Stimulated activated CD8-positive, alpha-beta memory T cell treated with anti-CD3 and anti-CD28 coated beads, Interleukin-12 subunit alpha, Interleukin-12 subunit beta, amount 100 ng/mL, for 4 hours (primary cell): ENCODE results near the gene KEAP1.

Experiments
- DNase-seq: peaks from one replicate; pipeline ENCODE4 v3.0.0-alpha.2; 2020; ENCODE audit warnings: low read depth

The KEAP1 gene

DNA sequence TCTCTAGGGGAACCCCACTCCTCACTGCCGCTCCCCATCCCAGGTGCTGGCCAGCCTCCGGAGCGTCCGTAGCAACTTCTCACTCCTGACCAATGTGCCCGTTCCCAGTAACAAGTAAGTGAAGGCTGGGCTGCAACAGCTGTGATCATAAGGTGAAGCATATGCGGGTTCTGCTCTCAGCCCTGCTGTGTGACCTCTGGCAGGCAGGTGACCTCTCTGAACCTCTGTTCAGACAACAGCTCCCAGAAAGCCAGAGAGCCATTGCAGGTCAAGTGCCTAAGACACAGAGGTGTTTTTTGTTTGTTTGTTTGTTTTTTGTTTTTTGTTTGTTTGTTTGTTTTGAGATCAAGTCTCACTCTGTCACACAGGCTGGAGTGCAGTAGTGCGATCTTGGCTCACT is 54.1 kb downstream of the KEAP1 start:
- no peak for DNase-seq

DNA sequence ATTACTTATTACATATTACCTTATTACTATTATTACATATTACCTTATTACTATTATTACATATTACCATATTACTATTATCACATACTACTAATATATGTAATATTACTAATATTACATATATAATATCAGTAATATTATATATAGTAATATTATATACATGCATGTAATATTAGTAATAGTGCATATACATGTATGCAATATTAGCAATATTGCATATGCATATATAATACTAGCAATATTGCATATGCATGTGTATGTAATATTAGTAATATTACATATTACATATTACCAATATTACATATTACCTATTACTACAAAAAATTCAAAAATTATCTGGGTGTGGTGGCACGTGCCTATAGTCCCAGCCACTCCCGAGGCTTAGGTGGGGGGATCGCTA is 60.5 kb downstream of the KEAP1 start:
- DNase-seq, result no peak

- no peak for DNase-seq
Measured at GRCh38 chr19:10439588-10439987, 63.6 kb downstream of the KEAP1 start.
